Upper lobe of left lung (tissue), 4 donors: Measurements from ENCODE around the gene UST.

Experiments used
- EP300 ChIP-seq, 4 donors: sonication (generic); formaldehyde crosslinking; IDR thresholded peaks; one replicate each; pipeline ENCODE4 v1.5.1; 2017; ENCODE audit warnings: antibody characterized with exemption in 4 of 4, control low read depth in 2 of 4
- POLR2A ChIP-seq, 4 donors: fragments of 450-650 bp; IDR thresholded peaks; one replicate each; pipeline ENCODE4 v1.5.1; 2016 to 2017; ENCODE audit warnings: antibody characterized with exemption in 4 of 4, mild to moderate bottlenecking in 2 of 4
- POLR2AphosphoS5 ChIP-seq, 2 donors: sonication (generic); formaldehyde crosslinking; IDR thresholded peaks; one replicate each; pipeline ENCODE4 v1.5.1; 2017; ENCODE audit warnings: antibody characterized with exemption in 2 of 2
- TF ChIP-seq, protein P1 (sequence below), 6 experiments: fragments of 450-650 bp in 4 of 6; fragments of 200-600 bp in 2 of 6; sonication (generic) in 2 of 6; IDR thresholded peaks; one replicate each; pipeline ENCODE4 v1.5.1; 2016 to 2019; ENCODE audit warnings: antibody characterized with exemption in 6 of 6

DNA sequence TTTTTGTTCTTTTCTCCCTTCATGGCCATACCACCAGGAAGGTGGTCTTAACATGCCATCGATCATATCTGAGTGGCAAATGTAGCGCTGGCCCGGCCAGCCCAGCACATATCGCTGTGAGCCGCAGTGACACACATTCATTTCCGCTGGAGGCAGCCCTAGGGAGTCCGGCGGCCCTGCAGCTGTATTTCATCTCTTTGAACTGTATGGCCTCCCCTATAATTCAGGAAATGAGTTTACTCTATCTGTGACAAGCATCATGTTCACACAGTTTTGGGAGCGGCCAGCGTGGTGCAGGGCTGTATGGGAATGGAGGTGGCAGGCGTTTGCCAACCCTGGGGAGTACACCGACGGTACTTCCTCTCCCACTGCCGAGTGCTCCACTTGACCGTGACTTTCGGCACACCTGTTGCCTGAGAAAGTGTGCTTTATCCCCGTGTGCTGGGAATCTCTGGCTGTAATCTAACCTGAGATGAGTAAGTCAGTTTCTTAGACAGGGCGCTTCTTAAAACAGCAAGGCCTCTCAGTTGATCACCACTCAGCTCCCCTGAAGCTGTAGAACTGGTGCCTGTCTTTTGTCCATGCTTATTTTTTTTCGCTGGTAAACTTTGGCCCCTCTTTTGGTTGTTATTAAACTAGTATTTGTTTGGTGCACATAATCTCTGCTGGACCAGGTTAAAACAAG, 313.6 kb downstream of the UST start:
- TF ChIP-seq POLR2AphosphoS5 (IDR thresholded peaks at IDR 0.05) = no peak
- TF ChIP-seq, protein P1, sequence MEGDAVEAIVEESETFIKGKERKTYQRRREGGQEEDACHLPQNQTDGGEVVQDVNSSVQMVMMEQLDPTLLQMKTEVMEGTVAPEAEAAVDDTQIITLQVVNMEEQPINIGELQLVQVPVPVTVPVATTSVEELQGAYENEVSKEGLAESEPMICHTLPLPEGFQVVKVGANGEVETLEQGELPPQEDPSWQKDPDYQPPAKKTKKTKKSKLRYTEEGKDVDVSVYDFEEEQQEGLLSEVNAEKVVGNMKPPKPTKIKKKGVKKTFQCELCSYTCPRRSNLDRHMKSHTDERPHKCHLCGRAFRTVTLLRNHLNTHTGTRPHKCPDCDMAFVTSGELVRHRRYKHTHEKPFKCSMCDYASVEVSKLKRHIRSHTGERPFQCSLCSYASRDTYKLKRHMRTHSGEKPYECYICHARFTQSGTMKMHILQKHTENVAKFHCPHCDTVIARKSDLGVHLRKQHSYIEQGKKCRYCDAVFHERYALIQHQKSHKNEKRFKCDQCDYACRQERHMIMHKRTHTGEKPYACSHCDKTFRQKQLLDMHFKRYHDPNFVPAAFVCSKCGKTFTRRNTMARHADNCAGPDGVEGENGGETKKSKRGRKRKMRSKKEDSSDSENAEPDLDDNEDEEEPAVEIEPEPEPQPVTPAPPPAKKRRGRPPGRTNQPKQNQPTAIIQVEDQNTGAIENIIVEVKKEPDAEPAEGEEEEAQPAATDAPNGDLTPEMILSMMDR (IDR thresholded peaks at IDR 0.05) = no peak
- no peak for TF ChIP-seq POLR2A (IDR thresholded peaks at IDR 0.05)
- no peak for TF ChIP-seq EP300 (IDR thresholded peaks at IDR 0.05)
